ENCODE results near the gene ZNF771. TPM values are rescaled to one million over a fixed set of nuclear protein-coding genes. Genes with fewer than 3 reads are reported as not detected.
A peak's percentile ranks its signal among the peaks of the same experiment; 100 is the strongest.

ZNF771 gene
- total and polyA plus RNA-seq, 9 of the 15 experiments (the other 6 are each of a cell fraction or from before 2014, with no cell fraction given) = 1.5 to 12.6 (median 4.4) TPM

GRCh38 chr16:30371248-30371816, 36.1 kb upstream of the ZNF771 start (continued):
- TF ChIP-seq, protein P1, sequence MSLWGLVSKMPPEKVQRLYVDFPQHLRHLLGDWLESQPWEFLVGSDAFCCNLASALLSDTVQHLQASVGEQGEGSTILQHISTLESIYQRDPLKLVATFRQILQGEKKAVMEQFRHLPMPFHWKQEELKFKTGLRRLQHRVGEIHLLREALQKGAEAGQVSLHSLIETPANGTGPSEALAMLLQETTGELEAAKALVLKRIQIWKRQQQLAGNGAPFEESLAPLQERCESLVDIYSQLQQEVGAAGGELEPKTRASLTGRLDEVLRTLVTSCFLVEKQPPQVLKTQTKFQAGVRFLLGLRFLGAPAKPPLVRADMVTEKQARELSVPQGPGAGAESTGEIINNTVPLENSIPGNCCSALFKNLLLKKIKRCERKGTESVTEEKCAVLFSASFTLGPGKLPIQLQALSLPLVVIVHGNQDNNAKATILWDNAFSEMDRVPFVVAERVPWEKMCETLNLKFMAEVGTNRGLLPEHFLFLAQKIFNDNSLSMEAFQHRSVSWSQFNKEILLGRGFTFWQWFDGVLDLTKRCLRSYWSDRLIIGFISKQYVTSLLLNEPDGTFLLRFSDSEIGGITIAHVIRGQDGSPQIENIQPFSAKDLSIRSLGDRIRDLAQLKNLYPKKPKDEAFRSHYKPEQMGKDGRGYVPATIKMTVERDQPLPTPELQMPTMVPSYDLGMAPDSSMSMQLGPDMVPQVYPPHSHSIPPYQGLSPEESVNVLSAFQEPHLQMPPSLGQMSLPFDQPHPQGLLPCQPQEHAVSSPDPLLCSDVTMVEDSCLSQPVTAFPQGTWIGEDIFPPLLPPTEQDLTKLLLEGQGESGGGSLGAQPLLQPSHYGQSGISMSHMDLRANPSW (CRISPR knock-in tag; IDR thresholded peaks at IDR 0.05) = 0 out of 2 replicates have a peak, but pooled peaks have one; percentile 26
- TF ChIP-seq ZNF780A (CRISPR knock-in tag; IDR thresholded peaks at IDR 0.05) (no peak), MCM3 (IDR thresholded peaks at IDR 0.05) (no peak), SAFB2 (IDR thresholded peaks at IDR 0.05; ENCODE audit: borderline replicate concordance, low read depth, low read length, severe bottlenecking) (no peak), POLR2B (IDR thresholded peaks at IDR 0.05; ENCODE audit: low read depth, partially characterized antibody) (no peak), DDX20 (tag; IDR thresholded peaks at IDR 0.05; ENCODE audit: low read depth) (no peak), ZNF263 (CRISPR knock-in tag; IDR thresholded peaks at IDR 0.05; ENCODE audit: borderline replicate concordance) (no peak), HNRNPL (IDR thresholded peaks at IDR 0.05; ENCODE audit: low read depth, low read length) (no peak), HMGN3 (IDR thresholded peaks at IDR 0.05; ENCODE audit: borderline replicate concordance, extremely low read depth, insufficient read length, low read depth, low read length) (no peak), RHOXF2B (CRISPR knock-in tag; conservative IDR thresholded peaks at IDR 0.05) (no peak), PRDM10 (IDR thresholded peaks at IDR 0.05; ENCODE audit: partially characterized antibody) (no peak), HDAC8 (tag; IDR thresholded peaks at IDR 0.05) (0 out of 2 replicates have a peak, but pooled peaks have one; percentile 34)
- TF ChIP-seq, protein P2, sequence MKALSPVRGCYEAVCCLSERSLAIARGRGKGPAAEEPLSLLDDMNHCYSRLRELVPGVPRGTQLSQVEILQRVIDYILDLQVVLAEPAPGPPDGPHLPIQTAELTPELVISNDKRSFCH (CRISPR knock-in tag; IDR thresholded peaks at IDR 0.05) = no peak
- TF ChIP-seq, protein P2 (tag; IDR thresholded peaks at IDR 0.05) = no peak
- TF ChIP-seq, protein P3, sequence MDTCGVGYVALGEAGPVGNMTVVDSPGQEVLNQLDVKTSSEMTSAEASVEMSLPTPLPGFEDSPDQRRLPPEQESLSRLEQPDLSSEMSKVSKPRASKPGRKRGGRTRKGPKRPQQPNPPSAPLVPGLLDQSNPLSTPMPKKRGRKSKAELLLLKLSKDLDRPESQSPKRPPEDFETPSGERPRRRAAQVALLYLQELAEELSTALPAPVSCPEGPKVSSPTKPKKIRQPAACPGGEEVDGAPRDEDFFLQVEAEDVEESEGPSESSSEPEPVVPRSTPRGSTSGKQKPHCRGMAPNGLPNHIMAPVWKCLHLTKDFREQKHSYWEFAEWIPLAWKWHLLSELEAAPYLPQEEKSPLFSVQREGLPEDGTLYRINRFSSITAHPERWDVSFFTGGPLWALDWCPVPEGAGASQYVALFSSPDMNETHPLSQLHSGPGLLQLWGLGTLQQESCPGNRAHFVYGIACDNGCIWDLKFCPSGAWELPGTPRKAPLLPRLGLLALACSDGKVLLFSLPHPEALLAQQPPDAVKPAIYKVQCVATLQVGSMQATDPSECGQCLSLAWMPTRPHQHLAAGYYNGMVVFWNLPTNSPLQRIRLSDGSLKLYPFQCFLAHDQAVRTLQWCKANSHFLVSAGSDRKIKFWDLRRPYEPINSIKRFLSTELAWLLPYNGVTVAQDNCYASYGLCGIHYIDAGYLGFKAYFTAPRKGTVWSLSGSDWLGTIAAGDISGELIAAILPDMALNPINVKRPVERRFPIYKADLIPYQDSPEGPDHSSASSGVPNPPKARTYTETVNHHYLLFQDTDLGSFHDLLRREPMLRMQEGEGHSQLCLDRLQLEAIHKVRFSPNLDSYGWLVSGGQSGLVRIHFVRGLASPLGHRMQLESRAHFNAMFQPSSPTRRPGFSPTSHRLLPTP (IDR thresholded peaks at IDR 0.05; ENCODE audit: borderline replicate concordance, extremely low read depth, insufficient read length) = no peak

All from K562 (cell line).